Measurements from ENCODE around the gene NAT9.
A peak's percentile ranks its signal among the peaks of the same experiment; 100 is the strongest.

NAT9 gene

GRCh38 chr17:74757931-74758847 lies 18.0 kb downstream of the NAT9 start:
- TF ChIP-seq ZFP30 (CRISPR knock-in tag; IDR thresholded peaks at IDR 0.05) (no peak), ZNF70 (CRISPR knock-in tag; IDR thresholded peaks at IDR 0.05) (0 out of 2 replicates have a peak, but pooled peaks have one; percentile 2), PPARA (CRISPR knock-in tag; IDR thresholded peaks at IDR 0.05; ENCODE audit: borderline replicate concordance) (no peak), TCF4 (CRISPR knock-in tag; IDR thresholded peaks at IDR 0.05; ENCODE audit: borderline replicate concordance) (peak; percentile 17; the same call in 1 of the 2 replicates), ISL1 (CRISPR knock-in tag; IDR thresholded peaks at IDR 0.05) (no peak), CSDC2 (CRISPR knock-in tag; IDR thresholded peaks at IDR 0.05) (no peak)
- ATAC-seq = peak; percentile 18

- no peak for TF ChIP-seq GLIS3 (CRISPR knock-in tag; IDR thresholded peaks at IDR 0.05)
- TF ChIP-seq TCF4 (CRISPR knock-in tag; IDR thresholded peaks at IDR 0.05; ENCODE audit: borderline replicate concordance) = no peak
- no peak for TF ChIP-seq OSR1 (CRISPR knock-in tag; IDR thresholded peaks at IDR 0.05)
- TF ChIP-seq ZC3H10 (CRISPR knock-in tag; IDR thresholded peaks at IDR 0.05) = no peak
- no peak for TF ChIP-seq ARNTL (CRISPR knock-in tag; IDR thresholded peaks at IDR 0.05; ENCODE audit: borderline replicate concordance, low read depth)
- TF ChIP-seq PPARA (CRISPR knock-in tag; IDR thresholded peaks at IDR 0.05; ENCODE audit: borderline replicate concordance) = no peak
- ATAC-seq = peak; percentile 41
Observed at GRCh38 chr17:74757502-74757901, 18.6 kb downstream of the NAT9 start.

GRCh38 chr17:74756891-74757290 lies 19.3 kb downstream of the NAT9 start:
- TF ChIP-seq ZNF70 (CRISPR knock-in tag; IDR thresholded peaks at IDR 0.05) (no peak), PATZ1 (CRISPR knock-in tag; IDR thresholded peaks at IDR 0.05; ENCODE audit: borderline replicate concordance) (no peak), ESRRG (CRISPR knock-in tag; IDR thresholded peaks at IDR 0.05) (no peak), ZC3H10 (CRISPR knock-in tag; IDR thresholded peaks at IDR 0.05) (no peak), TOX (CRISPR knock-in tag; IDR thresholded peaks at IDR 0.05; ENCODE audit: borderline replicate concordance) (no peak), ARNTL (CRISPR knock-in tag; IDR thresholded peaks at IDR 0.05; ENCODE audit: borderline replicate concordance, low read depth) (no peak), CSRNP3 (CRISPR knock-in tag; IDR thresholded peaks at IDR 0.05) (no peak), TCF4 (CRISPR knock-in tag; IDR thresholded peaks at IDR 0.05; ENCODE audit: borderline replicate concordance) (no peak), ZNF8 (CRISPR knock-in tag; IDR thresholded peaks at IDR 0.05) (no peak), CREB5 (CRISPR knock-in tag; IDR thresholded peaks at IDR 0.05; ENCODE audit: low read depth) (no peak), BACH2 (CRISPR knock-in tag; IDR thresholded peaks at IDR 0.05; ENCODE audit: borderline replicate concordance) (no peak), OSR1 (CRISPR knock-in tag; IDR thresholded peaks at IDR 0.05) (no peak), RARB (CRISPR knock-in tag; IDR thresholded peaks at IDR 0.05) (no peak)
- ATAC-seq = no peak

GRCh38 chr17:74755533-74755932 lies 20.6 kb downstream of the NAT9 start:
- ATAC-seq = no peak
- TF ChIP-seq TSHZ2 (CRISPR knock-in tag; IDR thresholded peaks at IDR 0.05) (no peak), PATZ1 (CRISPR knock-in tag; IDR thresholded peaks at IDR 0.05; ENCODE audit: borderline replicate concordance) (no peak), ZC3H10 (CRISPR knock-in tag; IDR thresholded peaks at IDR 0.05) (no peak), ISL1 (CRISPR knock-in tag; IDR thresholded peaks at IDR 0.05) (no peak), GLIS3 (CRISPR knock-in tag; IDR thresholded peaks at IDR 0.05) (no peak), PPARA (CRISPR knock-in tag; IDR thresholded peaks at IDR 0.05; ENCODE audit: borderline replicate concordance) (no peak), RARB (CRISPR knock-in tag; IDR thresholded peaks at IDR 0.05) (no peak), CSDC2 (CRISPR knock-in tag; IDR thresholded peaks at IDR 0.05) (no peak), ZNF8 (CRISPR knock-in tag; IDR thresholded peaks at IDR 0.05) (no peak), ZFP30 (CRISPR knock-in tag; IDR thresholded peaks at IDR 0.05) (no peak), TCF4 (CRISPR knock-in tag; IDR thresholded peaks at IDR 0.05; ENCODE audit: borderline replicate concordance) (no peak), POU6F1 (CRISPR knock-in tag; IDR thresholded peaks at IDR 0.05; ENCODE audit: borderline replicate concordance, low read depth) (no peak), TOX (CRISPR knock-in tag; IDR thresholded peaks at IDR 0.05; ENCODE audit: borderline replicate concordance) (no peak), OSR1 (CRISPR knock-in tag; IDR thresholded peaks at IDR 0.05) (no peak), ESRRG (CRISPR knock-in tag; IDR thresholded peaks at IDR 0.05) (no peak)
